GM23338 (cell line): ENCODE data around the gene MFGE8. TPM values are rescaled to one million over a fixed set of nuclear protein-coding genes. Genes with fewer than 3 reads are reported as not detected.

ENCODE experiments used
- ATAC-seq: fragments of 200-7000 bp; cut with Tn5 transposase; 3 replicates; pipeline ENCODE4 v1.9.1; 2020
- DNase-seq: peaks from one replicate; pipeline ENCODE4 v3.0.0-alpha.2; 2015; ENCODE audit warnings: low spot score
- H2AFZ ChIP-seq: fragments of 200-600 bp; sonication (generic); 2 replicates; pipeline ENCODE4 v1.8.0; 2016; ENCODE audit warnings: antibody characterized with exemption, mild to moderate bottlenecking, moderate library complexity
- H3F3A ChIP-seq: fragments of 200-600 bp; sonication (generic); replicated peaks from 2 replicates; pipeline ENCODE4 v1.8.0; 2017; ENCODE audit warnings: antibody characterized with exemption, mixed run types, low read depth
- H3K27ac ChIP-seq: fragments of 200-600 bp; sonication (generic); 2 replicates; pipeline ENCODE4 v1.6.1; 2016; ENCODE audit warnings: low read depth
- H3K27me3 ChIP-seq: fragments of 200-600 bp; sonication (generic); 2 replicates; pipeline ENCODE4 v1.8.0; 2016; ENCODE audit warnings: mild to moderate bottlenecking, mixed run types, moderate library complexity; ENCODE audit not compliant: insufficient read depth
- H3K36me3 ChIP-seq: fragments of 200-600 bp; sonication (generic); 2 replicates; pipeline ENCODE4 v1.8.0; 2016; ENCODE audit warnings: mild to moderate bottlenecking; ENCODE audit not compliant: insufficient read depth
- H3K4me1 ChIP-seq: fragments of 200-600 bp; sonication (generic); 2 replicates; pipeline ENCODE4 v1.8.0; 2016; ENCODE audit warnings: mild to moderate bottlenecking, moderate library complexity; ENCODE audit not compliant: insufficient read depth
- H3K4me2 ChIP-seq: fragments of 200-600 bp; sonication (generic); 2 replicates; pipeline ENCODE4 v1.7.1; 2017; ENCODE audit warnings: mixed run types
- H3K4me3 ChIP-seq: fragments of 200-600 bp; sonication (generic); 2 replicates; pipeline ENCODE4 v1.6.1; 2016; ENCODE audit warnings: mixed run types
- H3K79me2 ChIP-seq: fragments of 200-600 bp; sonication (generic); replicated peaks from 2 replicates; pipeline ENCODE4 v1.8.0; 2017; ENCODE audit warnings: mild to moderate bottlenecking; ENCODE audit not compliant: insufficient read depth
- H3K9me2 ChIP-seq: fragments of 200-600 bp; sonication (generic); 2 replicates; pipeline ENCODE4 v1.8.0; 2017; ENCODE audit not compliant: insufficient read depth
- H4K20me1 ChIP-seq: fragments of 200-600 bp; sonication (generic); replicated peaks from 2 replicates; pipeline ENCODE4 v1.8.0; 2017; ENCODE audit warnings: mild to moderate bottlenecking; ENCODE audit not compliant: insufficient read depth
- H3K27ac Mint-ChIP-seq: 2 replicates; pipeline ENCODE4 v1.8.0; 2020; ENCODE audit warnings: inconsistent platforms, mild to moderate bottlenecking, moderate library complexity, mixed read lengths
- H3K27me3 Mint-ChIP-seq: 3 replicates; pipeline ENCODE4 v1.8.0; 2022; ENCODE audit warnings: low read depth, mild to moderate bottlenecking, moderate library complexity, mixed read lengths, inconsistent platforms; ENCODE audit not compliant: insufficient read depth, poor library complexity
- H3K36me3 Mint-ChIP-seq: 3 replicates; pipeline ENCODE4 v1.8.0; 2021; ENCODE audit warnings: low read depth, mild to moderate bottlenecking, inconsistent platforms, moderate library complexity, mixed read lengths
- H3K4me1 Mint-ChIP-seq: 3 replicates; pipeline ENCODE4 v1.8.0; 2020; ENCODE audit warnings: mild to moderate bottlenecking, inconsistent platforms, mixed read lengths
- H3K4me3 Mint-ChIP-seq: 3 replicates; pipeline ENCODE4 v1.8.0; 2021; ENCODE audit warnings: moderate library complexity, mild to moderate bottlenecking, inconsistent platforms, mixed read lengths
- H3K9me3 Mint-ChIP-seq: 3 replicates; pipeline ENCODE4 v1.8.0; 2020; ENCODE audit warnings: moderate library complexity, mild to moderate bottlenecking, inconsistent platforms, mixed read lengths
- CREB1 ChIP-seq: fragments of 250-450 bp; sonication (Bioruptor Pico); IDR thresholded peaks from 2 replicates; pipeline ENCODE4 v1.5.0; 2020; ENCODE audit warnings: low read depth, mild to moderate bottlenecking, moderate library complexity
- CTCF ChIP-seq, 2 experiments: fragments of 200-600 bp in 1 of 2; sonication (generic) in 1 of 2; conservative IDR thresholded peaks; 2 replicates each; pipeline versions ENCODE4 v1.5.1 to v1.6.1; 2016 to 2017; ENCODE audit warnings: antibody characterized with exemption in 2 of 2, low read depth in 2 of 2, mild to moderate bottlenecking in 2 of 2, moderate library complexity in 1 of 2
- EZH2 ChIP-seq: fragments of 200-600 bp; sonication (generic); IDR thresholded peaks from one replicate; pipeline ENCODE4 v1.8.0; 2017; ENCODE audit warnings: antibody characterized with exemption, mild to moderate bottlenecking, low read depth; ENCODE audit not compliant: unreplicated experiment
- JUNB ChIP-seq: IDR thresholded peaks from one replicate; pipeline ENCODE4 v1.6.1; 2016; ENCODE audit warnings: antibody characterized with exemption; ENCODE audit not compliant: unreplicated experiment
- POLR2AphosphoS5 ChIP-seq: IDR thresholded peaks from 2 replicates; pipeline ENCODE4 v1.6.1; 2016; ENCODE audit warnings: antibody characterized with exemption, low read depth
- polyA plus RNA-seq: library from polyadenylated mRNA; unstranded; fragments of >200 nt; fragmentation: Nextera tagmentation; extraction: Ambion mirVana; gene quantifications from 2 replicates; pipeline ENCODE4 v1.2.1, GENCODE V29; 2016
- total RNA-seq: library from RNA; depleted of rRNA; stranded (reverse); fragments of >200 nt; shearing (Covaris generic); gene quantifications from 2 replicates; pipeline ENCODE4 v1.2.3, GENCODE V29; 2014
- TF ChIP-seq, protein P1 (sequence below): IDR thresholded peaks from 2 replicates; pipeline ENCODE4 v1.6.1; 2016; ENCODE audit warnings: antibody characterized with exemption
- TF ChIP-seq, protein P2 (sequence below): fragments of 250-450 bp; sonication (Bioruptor Pico); IDR thresholded peaks from 2 replicates; pipeline ENCODE4 v1.5.0; 2020; ENCODE audit warnings: mild to moderate bottlenecking, moderate library complexity
- TF ChIP-seq, protein P3 (sequence below): IDR thresholded peaks from one replicate; pipeline ENCODE4 v1.6.1; 2018; ENCODE audit warnings: antibody characterized with exemption; ENCODE audit not compliant: unreplicated experiment

Gene MFGE8
- total and polyA plus RNA-seq, 2 experiments from 2014 or later = 279 to 671 TPM

- H3F3A ChIP-seq = no peaks in the 10 kb centered on the region
- Mint-ChIP-seq H3K9me3 (no peaks in the 10 kb centered on the region), H3K4me3 (no peak overlapping the region), H3K27me3 (peaks cover 15% of the 10 kb centered on the region), H3K36me3 (peaks cover 43% of the 10 kb centered on the region), H3K4me1 (peaks cover 14% of the 10 kb centered on the region), H3K27ac (no peak overlapping the region)
- no peaks in the 10 kb centered on the region for H3K36me3 ChIP-seq
- H3K27ac ChIP-seq = no peak overlapping the region
- H3K4me1 ChIP-seq = peaks cover 6% of the 10 kb centered on the region; the same call in 1 of the 2 replicates
- no peak overlapping the region for H3K4me3 ChIP-seq
- TF ChIP-seq, protein P1, sequence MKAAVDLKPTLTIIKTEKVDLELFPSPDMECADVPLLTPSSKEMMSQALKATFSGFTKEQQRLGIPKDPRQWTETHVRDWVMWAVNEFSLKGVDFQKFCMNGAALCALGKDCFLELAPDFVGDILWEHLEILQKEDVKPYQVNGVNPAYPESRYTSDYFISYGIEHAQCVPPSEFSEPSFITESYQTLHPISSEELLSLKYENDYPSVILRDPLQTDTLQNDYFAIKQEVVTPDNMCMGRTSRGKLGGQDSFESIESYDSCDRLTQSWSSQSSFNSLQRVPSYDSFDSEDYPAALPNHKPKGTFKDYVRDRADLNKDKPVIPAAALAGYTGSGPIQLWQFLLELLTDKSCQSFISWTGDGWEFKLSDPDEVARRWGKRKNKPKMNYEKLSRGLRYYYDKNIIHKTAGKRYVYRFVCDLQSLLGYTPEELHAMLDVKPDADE = no peak
- H4K20me1 ChIP-seq = no peaks in the 10 kb centered on the region
- DNase-seq = no peak
- no peak overlapping the region for H2AFZ ChIP-seq
- H3K79me2 ChIP-seq = no peaks in the 10 kb centered on the region
- no peaks in the 10 kb centered on the region for H3K9me2 ChIP-seq
- no peak overlapping the region for H3K4me2 ChIP-seq
- no peaks in the 10 kb centered on the region for H3K27me3 ChIP-seq
- no peak for ATAC-seq
Observed at GRCh38 chr15:88877906-88878305, 35.3 kb downstream of the MFGE8 start.

- Histone ChIP-seq H3K79me2 (no peaks in the 10 kb centered on the region), H3K36me3 (no peaks in the 10 kb centered on the region), H3K4me2 (no peak overlapping the region), H3F3A (no peaks in the 10 kb centered on the region), H3K4me1 (peaks cover 6% of the 10 kb centered on the region; the same call in 1 of the 2 replicates), H3K9me2 (no peaks in the 10 kb centered on the region), H3K27ac (no peak overlapping the region), H3K27me3 (no peaks in the 10 kb centered on the region), H3K4me3 (no peak overlapping the region), H4K20me1 (no peaks in the 10 kb centered on the region), H2AFZ (no peak overlapping the region)
- ATAC-seq = no peak
- Mint-ChIP-seq H3K4me1 (peaks cover 14% of the 10 kb centered on the region), H3K4me3 (no peak overlapping the region), H3K27ac (no peak overlapping the region), H3K9me3 (no peaks in the 10 kb centered on the region), H3K36me3 (peaks cover 40% of the 10 kb centered on the region), H3K27me3 (peaks cover 15% of the 10 kb centered on the region)
- no peak for DNase-seq
- no peak for TF ChIP-seq JUNB
- TF ChIP-seq CREB1 (CRISPR knock-in tag) = no peak
- TF ChIP-seq POLR2AphosphoS5 = no peak
- TF ChIP-seq, protein P2, sequence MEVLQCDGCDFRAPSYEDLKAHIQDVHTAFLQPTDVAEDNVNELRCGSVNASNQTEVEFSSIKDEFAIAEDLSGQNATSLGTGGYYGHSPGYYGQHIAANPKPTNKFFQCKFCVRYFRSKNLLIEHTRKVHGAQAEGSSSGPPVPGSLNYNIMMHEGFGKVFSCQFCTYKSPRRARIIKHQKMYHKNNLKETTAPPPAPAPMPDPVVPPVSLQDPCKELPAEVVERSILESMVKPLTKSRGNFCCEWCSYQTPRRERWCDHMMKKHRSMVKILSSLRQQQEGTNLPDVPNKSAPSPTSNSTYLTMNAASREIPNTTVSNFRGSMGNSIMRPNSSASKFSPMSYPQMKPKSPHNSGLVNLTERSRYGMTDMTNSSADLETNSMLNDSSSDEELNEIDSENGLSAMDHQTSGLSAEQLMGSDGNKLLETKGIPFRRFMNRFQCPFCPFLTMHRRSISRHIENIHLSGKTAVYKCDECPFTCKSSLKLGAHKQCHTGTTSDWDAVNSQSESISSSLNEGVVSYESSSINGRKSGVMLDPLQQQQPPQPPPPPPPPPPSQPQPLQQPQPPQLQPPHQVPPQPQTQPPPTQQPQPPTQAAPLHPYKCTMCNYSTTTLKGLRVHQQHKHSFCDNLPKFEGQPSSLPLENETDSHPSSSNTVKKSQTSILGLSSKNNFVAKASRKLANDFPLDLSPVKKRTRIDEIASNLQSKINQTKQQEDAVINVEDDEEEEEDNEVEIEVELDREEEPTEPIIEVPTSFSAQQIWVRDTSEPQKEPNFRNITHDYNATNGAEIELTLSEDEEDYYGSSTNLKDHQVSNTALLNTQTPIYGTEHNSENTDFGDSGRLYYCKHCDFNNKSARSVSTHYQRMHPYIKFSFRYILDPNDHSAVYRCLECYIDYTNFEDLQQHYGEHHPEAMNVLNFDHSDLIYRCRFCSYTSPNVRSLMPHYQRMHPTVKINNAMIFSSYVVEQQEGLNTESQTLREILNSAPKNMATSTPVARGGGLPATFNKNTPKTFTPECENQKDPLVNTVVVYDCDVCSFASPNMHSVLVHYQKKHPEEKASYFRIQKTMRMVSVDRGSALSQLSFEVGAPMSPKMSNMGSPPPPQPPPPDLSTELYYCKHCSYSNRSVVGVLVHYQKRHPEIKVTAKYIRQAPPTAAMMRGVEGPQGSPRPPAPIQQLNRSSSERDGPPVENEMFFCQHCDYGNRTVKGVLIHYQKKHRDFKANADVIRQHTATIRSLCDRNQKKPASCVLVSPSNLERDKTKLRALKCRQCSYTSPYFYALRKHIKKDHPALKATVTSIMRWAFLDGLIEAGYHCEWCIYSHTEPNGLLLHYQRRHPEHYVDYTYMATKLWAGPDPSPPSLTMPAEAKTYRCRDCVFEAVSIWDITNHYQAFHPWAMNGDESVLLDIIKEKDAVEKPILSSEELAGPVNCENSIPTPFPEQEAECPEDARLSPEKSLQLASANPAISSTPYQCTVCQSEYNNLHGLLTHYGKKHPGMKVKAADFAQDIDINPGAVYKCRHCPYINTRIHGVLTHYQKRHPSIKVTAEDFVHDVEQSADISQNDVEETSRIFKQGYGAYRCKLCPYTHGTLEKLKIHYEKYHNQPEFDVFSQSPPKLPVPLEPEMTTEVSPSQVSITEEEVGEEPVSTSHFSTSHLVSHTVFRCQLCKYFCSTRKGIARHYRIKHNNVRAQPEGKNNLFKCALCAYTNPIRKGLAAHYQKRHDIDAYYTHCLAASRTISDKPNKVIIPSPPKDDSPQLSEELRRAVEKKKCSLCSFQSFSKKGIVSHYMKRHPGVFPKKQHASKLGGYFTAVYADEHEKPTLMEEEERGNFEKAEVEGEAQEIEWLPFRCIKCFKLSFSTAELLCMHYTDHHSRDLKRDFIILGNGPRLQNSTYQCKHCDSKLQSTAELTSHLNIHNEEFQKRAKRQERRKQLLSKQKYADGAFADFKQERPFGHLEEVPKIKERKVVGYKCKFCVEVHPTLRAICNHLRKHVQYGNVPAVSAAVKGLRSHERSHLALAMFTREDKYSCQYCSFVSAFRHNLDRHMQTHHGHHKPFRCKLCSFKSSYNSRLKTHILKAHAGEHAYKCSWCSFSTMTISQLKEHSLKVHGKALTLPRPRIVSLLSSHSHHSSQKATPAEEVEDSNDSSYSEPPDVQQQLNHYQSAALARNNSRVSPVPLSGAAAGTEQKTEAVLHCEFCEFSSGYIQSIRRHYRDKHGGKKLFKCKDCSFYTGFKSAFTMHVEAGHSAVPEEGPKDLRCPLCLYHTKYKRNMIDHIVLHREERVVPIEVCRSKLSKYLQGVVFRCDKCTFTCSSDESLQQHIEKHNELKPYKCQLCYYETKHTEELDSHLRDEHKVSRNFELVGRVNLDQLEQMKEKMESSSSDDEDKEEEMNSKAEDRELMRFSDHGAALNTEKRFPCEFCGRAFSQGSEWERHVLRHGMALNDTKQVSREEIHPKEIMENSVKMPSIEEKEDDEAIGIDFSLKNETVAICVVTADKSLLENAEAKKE (CRISPR knock-in tag) = no peak
- TF ChIP-seq EZH2 = no peak
- TF ChIP-seq, protein P3, sequence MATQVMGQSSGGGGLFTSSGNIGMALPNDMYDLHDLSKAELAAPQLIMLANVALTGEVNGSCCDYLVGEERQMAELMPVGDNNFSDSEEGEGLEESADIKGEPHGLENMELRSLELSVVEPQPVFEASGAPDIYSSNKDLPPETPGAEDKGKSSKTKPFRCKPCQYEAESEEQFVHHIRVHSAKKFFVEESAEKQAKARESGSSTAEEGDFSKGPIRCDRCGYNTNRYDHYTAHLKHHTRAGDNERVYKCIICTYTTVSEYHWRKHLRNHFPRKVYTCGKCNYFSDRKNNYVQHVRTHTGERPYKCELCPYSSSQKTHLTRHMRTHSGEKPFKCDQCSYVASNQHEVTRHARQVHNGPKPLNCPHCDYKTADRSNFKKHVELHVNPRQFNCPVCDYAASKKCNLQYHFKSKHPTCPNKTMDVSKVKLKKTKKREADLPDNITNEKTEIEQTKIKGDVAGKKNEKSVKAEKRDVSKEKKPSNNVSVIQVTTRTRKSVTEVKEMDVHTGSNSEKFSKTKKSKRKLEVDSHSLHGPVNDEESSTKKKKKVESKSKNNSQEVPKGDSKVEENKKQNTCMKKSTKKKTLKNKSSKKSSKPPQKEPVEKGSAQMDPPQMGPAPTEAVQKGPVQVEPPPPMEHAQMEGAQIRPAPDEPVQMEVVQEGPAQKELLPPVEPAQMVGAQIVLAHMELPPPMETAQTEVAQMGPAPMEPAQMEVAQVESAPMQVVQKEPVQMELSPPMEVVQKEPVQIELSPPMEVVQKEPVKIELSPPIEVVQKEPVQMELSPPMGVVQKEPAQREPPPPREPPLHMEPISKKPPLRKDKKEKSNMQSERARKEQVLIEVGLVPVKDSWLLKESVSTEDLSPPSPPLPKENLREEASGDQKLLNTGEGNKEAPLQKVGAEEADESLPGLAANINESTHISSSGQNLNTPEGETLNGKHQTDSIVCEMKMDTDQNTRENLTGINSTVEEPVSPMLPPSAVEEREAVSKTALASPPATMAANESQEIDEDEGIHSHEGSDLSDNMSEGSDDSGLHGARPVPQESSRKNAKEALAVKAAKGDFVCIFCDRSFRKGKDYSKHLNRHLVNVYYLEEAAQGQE = no peak
- TF ChIP-seq CTCF (conservative IDR thresholded peaks at IDR 0.05; ENCODE audit: low read depth in 2 of 2) = no peak
Observed at GRCh38 chr15:88877415-88877814, 35.8 kb downstream of the MFGE8 start.
